H1 (cell line): Measurements from ENCODE around the gene ADAMTS16. TPM values are rescaled to one million over a fixed set of nuclear protein-coding genes. Genes with fewer than 3 reads are reported as not detected.

Experiments
- CTCF ChIA-PET: fragments of 300-600 bp; sonication (Branson Sonifier 250); formaldehyde crosslinking; loops from one replicate; lab custom pipeline; 2021; ENCODE audit not compliant: partially characterized antibody; lab: Charles Lee
- POLR2A ChIA-PET: fragments of 300-600 bp; sonication (Branson Sonifier 250); formaldehyde crosslinking; loops from one replicate; lab custom pipeline; 2021; ENCODE audit warnings: inconsistent platforms; ENCODE audit not compliant: partially characterized antibody; lab: Charles Lee
- DNase-seq, 2 experiments: peaks; one replicate each; pipeline versions ENCODE4 v3.0.0 to v3.0.0-alpha.2; 2010 to 2022; ENCODE audit warnings: low spot score in 2 of 2, low read depth in 1 of 2, mixed read lengths in 1 of 2
- FAIRE-seq: peaks from 2 replicates; lab custom pipeline; 2011; peaks lifted over from hg19 to GRCh38; lab: Jason Lieb, UNC
- H2AFZ ChIP-seq: 2 replicates; pipeline ENCODE4 v1.8.1; 2012; ENCODE audit warnings: low read length, inconsistent platforms
- H2AK5ac ChIP-seq: 2 replicates; pipeline ENCODE4 v1.6.1; 2013; ENCODE audit warnings: low read depth, low read length
- H2BK120ac ChIP-seq: replicated peaks from 2 replicates; pipeline ENCODE3; 2013; ENCODE audit warnings: low read depth, low read length, inconsistent platforms
- H2BK12ac ChIP-seq: 2 replicates; pipeline ENCODE4 v1.6.1; 2013; ENCODE audit warnings: low read depth, low read length
- H2BK15ac ChIP-seq: 2 replicates; pipeline ENCODE4 v1.6.1; 2013; ENCODE audit warnings: low read length
- H2BK20ac ChIP-seq: 2 replicates; pipeline ENCODE4 v1.6.1; 2013; ENCODE audit warnings: low read length
- H2BK5ac ChIP-seq: 2 replicates; pipeline ENCODE4 v1.6.1; 2013; ENCODE audit warnings: low read depth, low read length
- H3K14ac ChIP-seq: 2 replicates; pipeline ENCODE4 v1.6.1; 2013; ENCODE audit warnings: inconsistent platforms; ENCODE audit not compliant: insufficient read length
- H3K18ac ChIP-seq: 2 replicates; pipeline ENCODE4 v1.6.1; 2013; ENCODE audit warnings: low read length; ENCODE audit errors: extremely low read depth
- H3K23ac ChIP-seq: 2 replicates; pipeline ENCODE4 v1.6.1; 2013; ENCODE audit warnings: inconsistent platforms; ENCODE audit not compliant: insufficient read length
- H3K23me2 ChIP-seq: 2 replicates; pipeline ENCODE4 v1.6.1; 2013; ENCODE audit warnings: low read depth, low read length
- H3K27ac ChIP-seq: 2 replicates; pipeline ENCODE4 v1.6.1; 2011; ENCODE audit warnings: low read depth, low read length, inconsistent platforms
- H3K27me3 ChIP-seq, 4 experiments: replicated peaks in 1 of 4; 1 replicate in 1 of 4; 2 replicates in 3 of 4; pipeline versions ENCODE4 v1.6.1 to v1.8.1; 2011 to 2013; ENCODE audit warnings: low read length in 3 of 4, mild to moderate bottlenecking in 3 of 4, inconsistent platforms in 2 of 4, mixed read lengths in 2 of 4, moderate library complexity in 1 of 4; ENCODE audit not compliant: control insufficient read depth in 3 of 4, insufficient read depth in 3 of 4; ENCODE audit errors: extremely low read depth in 1 of 4
- H3K36me3 ChIP-seq, 4 experiments: 2 replicates each; pipeline versions ENCODE4 v1.6.1 to v1.8.1; 2011 to 2013; ENCODE audit warnings: mild to moderate bottlenecking in 4 of 4, low read length in 3 of 4, moderate library complexity in 2 of 4, control low read depth in 1 of 4, inconsistent platforms in 1 of 4; ENCODE audit not compliant: insufficient read depth in 4 of 4, control insufficient read depth in 2 of 4
- H3K4ac ChIP-seq: replicated peaks from 2 replicates; pipeline ENCODE3; 2013; ENCODE audit warnings: low read length, low read depth, mixed read lengths, inconsistent platforms; ENCODE audit not compliant: insufficient read length
- H3K4me1 ChIP-seq, 4 experiments: replicated peaks in 1 of 4; 1 replicate in 1 of 4; 2 replicates in 3 of 4; pipeline versions ENCODE4 v1.6.1 to v1.8.1; 2011 to 2013; ENCODE audit warnings: low read length in 3 of 4, inconsistent platforms in 2 of 4, mixed read lengths in 1 of 4; ENCODE audit not compliant: insufficient read depth in 4 of 4, control insufficient read depth in 3 of 4
- H3K4me2 ChIP-seq, 2 experiments: 2 replicates each; pipeline versions ENCODE4 v1.6.1 to v1.8.1; 2011 to 2013; ENCODE audit warnings: low read depth in 2 of 2, low read length in 2 of 2, control low read depth in 1 of 2, inconsistent platforms in 1 of 2, mild to moderate bottlenecking in 1 of 2; ENCODE audit not compliant: insufficient read depth in 1 of 2
- H3K4me3 ChIP-seq, 4 experiments: fragments of 200-600, 300-600 bp in 1 of 4; sonication (generic), shearing (Covaris generic), sonication (Bioruptor Twin) in 1 of 4; 2 replicates each; pipeline versions ENCODE4 v1.5.1 to v1.8.1; 2011 to 2016; ENCODE audit warnings: low read length in 4 of 4, low read depth in 3 of 4, control low read depth in 2 of 4, inconsistent platforms in 2 of 4, mild to moderate bottlenecking in 2 of 4, mixed read lengths in 1 of 4, moderate library complexity in 1 of 4; ENCODE audit not compliant: insufficient read depth in 2 of 4; ENCODE audit errors: extremely low read depth in 1 of 4
- H3K56ac ChIP-seq: replicated peaks from 2 replicates; pipeline ENCODE3; 2013; ENCODE audit warnings: low read depth, mild to moderate bottlenecking, mixed read lengths, low read length, inconsistent platforms; ENCODE audit not compliant: insufficient read length
- H3K79me1 ChIP-seq: 2 replicates; pipeline ENCODE4 v1.6.1; 2013; ENCODE audit warnings: low read depth, low read length, control low read depth
- H3K79me2 ChIP-seq, 2 experiments: 2 replicates each; pipeline versions ENCODE4 v1.6.1 to v1.8.1; 2012 to 2013; ENCODE audit warnings: low read length in 2 of 2, mild to moderate bottlenecking in 2 of 2, inconsistent platforms in 1 of 2; ENCODE audit not compliant: insufficient read depth in 2 of 2, control insufficient read depth in 1 of 2
- H3K9ac ChIP-seq, 4 experiments: replicated peaks in 1 of 4; 1 replicate in 1 of 4; 2 replicates in 3 of 4; pipeline versions ENCODE4 v1.6.1 to v1.8.1; 2011 to 2013; ENCODE audit warnings: low read depth in 3 of 4, low read length in 3 of 4, control low read depth in 2 of 4, mild to moderate bottlenecking in 2 of 4, moderate library complexity in 2 of 4, inconsistent platforms in 1 of 4; ENCODE audit errors: extremely low read depth in 1 of 4
- H3K9me3 ChIP-seq, 2 experiments: 2 replicates each; pipeline versions ENCODE4 v1.6.1 to v1.8.1; 2012 to 2013; ENCODE audit warnings: mild to moderate bottlenecking in 2 of 2, moderate library complexity in 2 of 2, control low read depth in 1 of 2, inconsistent platforms in 1 of 2, low read depth in 1 of 2, low read length in 1 of 2, mixed read lengths in 1 of 2; ENCODE audit not compliant: insufficient read depth in 2 of 2
- H4K20me1 ChIP-seq, 2 experiments: replicated peaks in 1 of 2; 2 replicates each; pipeline versions ENCODE3 to v1.8.1; 2011 to 2013; ENCODE audit warnings: inconsistent platforms in 2 of 2, low read length in 2 of 2, mild to moderate bottlenecking in 1 of 2; ENCODE audit not compliant: insufficient read depth in 2 of 2, control insufficient read depth in 1 of 2
- H4K5ac ChIP-seq: 2 replicates; pipeline ENCODE4 v1.6.1; 2013; ENCODE audit warnings: low read length, low read depth, mixed read lengths, inconsistent platforms; ENCODE audit not compliant: insufficient read length
- H4K8ac ChIP-seq: 2 replicates; pipeline ENCODE4 v1.8.0; 2013; ENCODE audit warnings: mild to moderate bottlenecking, moderate library complexity, low read length, inconsistent platforms; ENCODE audit not compliant: insufficient read depth; ENCODE audit errors: extremely low read depth
- H4K91ac ChIP-seq: replicated peaks from 2 replicates; pipeline ENCODE3; 2013; ENCODE audit warnings: low read length, mixed read lengths, inconsistent platforms; ENCODE audit not compliant: insufficient read length
- ASH2L ChIP-seq: fragments of 200-600, 300-600 bp; sonication (generic); IDR thresholded peaks from one replicate; pipeline ENCODE4 v1.7.1; 2017; ENCODE audit warnings: low read length
- EGR1 ChIP-seq: IDR thresholded peaks from 2 replicates; pipeline ENCODE4 v1.6.1; 2011; ENCODE audit warnings: low read depth, low read length, borderline replicate concordance
- EP300 ChIP-seq, 2 experiments: IDR thresholded peaks; 1 replicate in 1 of 2; 2 replicates in 1 of 2; pipeline ENCODE4 v1.6.1; 2011 to 2012; ENCODE audit warnings: low read depth in 2 of 2, low read length in 2 of 2, mild to moderate bottlenecking in 2 of 2, borderline replicate concordance in 1 of 2, inconsistent platforms in 1 of 2, moderate library complexity in 1 of 2
- HDAC6 ChIP-seq: IDR thresholded peaks from one replicate; pipeline ENCODE4 v1.7.1; 2012; ENCODE audit warnings: low read depth, mild to moderate bottlenecking, inconsistent platforms, low read length, moderate library complexity
- KDM1A ChIP-seq: fragments of 200-600, 300-600 bp; sonication (generic); IDR thresholded peaks from 2 replicates; pipeline ENCODE4 v1.7.1; 2016; ENCODE audit warnings: mild to moderate bottlenecking, low read length, borderline replicate concordance
- POU5F1 ChIP-seq: IDR thresholded peaks from 2 replicates; pipeline ENCODE4 v1.6.1; 2011; ENCODE audit warnings: low read depth, mild to moderate bottlenecking, low read length, moderate library complexity
- RBBP5 ChIP-seq: IDR thresholded peaks from 2 replicates; pipeline ENCODE4 v1.7.1; 2012; ENCODE audit warnings: low read depth, mild to moderate bottlenecking, inconsistent platforms, low read length, moderate library complexity, borderline replicate concordance
- SIRT6 ChIP-seq: IDR thresholded peaks from one replicate; pipeline ENCODE4 v1.7.1; 2012; ENCODE audit warnings: low read length, inconsistent platforms
- TAF1 ChIP-seq: IDR thresholded peaks from 2 replicates; pipeline ENCODE4 v1.6.1; 2011; ENCODE audit warnings: mild to moderate bottlenecking, low read depth, low read length
- TBP ChIP-seq: IDR thresholded peaks from 2 replicates; pipeline ENCODE4 v1.6.1; 2011; ENCODE audit warnings: low read depth, low read length, improper control_type of control experiment
- YY1 ChIP-seq: IDR thresholded peaks from 2 replicates; pipeline ENCODE4 v1.6.1; 2011; ENCODE audit warnings: low read depth, mild to moderate bottlenecking, low read length
- WGBS, 2 experiments: shearing (Covaris generic) in 1 of 2; methylation state at CpG; one replicate each; pipeline versions ENCODE4 v1.1.6 to v1.1.7; 2013 to 2015; ENCODE audit warnings: low lambda C conversion rate in 2 of 2, mixed read lengths in 2 of 2, inconsistent platforms in 1 of 2, low coverage in 1 of 2, missing lambda C conversion rate in 1 of 2; ENCODE audit not compliant: insufficient replicate concordance in 2 of 2, insufficient coverage in 1 of 2, insufficient read length in 1 of 2; ENCODE audit errors: extremely low coverage in 1 of 2, missing lambda C conversion rate in 1 of 2; 5-methylcytosine and 5-hydroxymethylcytosine counted together
- polyA plus RNA-seq, 7 experiments: library from polyadenylated mRNA; depleted of rRNA in 3 of 7; stranded (reverse) in 5 of 7; unstranded in 2 of 7; fragments of >200 nt in 5 of 7; fragments of 200-250 nt in 2 of 7; gene quantifications; 1 replicate in 5 of 7; 2 replicates in 1 of 7; 4 replicates in 1 of 7; pipeline versions ENCODE4 v1.2.1 to v1.2.3, GENCODE V29; 2011 to 2013; ENCODE audit warnings: missing spikeins in 2 of 7, mixed read lengths in 2 of 7
- total RNA-seq: library from RNA; stranded (reverse); fragmentation: NEBNext Ultra II Directional; extraction: Animal tissue kit (Norgen Biotek cat#: 25700); gene quantifications from 2 replicates; pipeline ENCODE4 v1.2.1, GENCODE V29; 2021
- TF ChIP-seq, protein P1 (sequence below): IDR thresholded peaks from 2 replicates; pipeline ENCODE4 v1.6.1; 2012; ENCODE audit warnings: inconsistent platforms

The ADAMTS16 gene
- total and polyA plus RNA-seq, 2 of the 8 experiments (the other 6 are each of a cell fraction or from before 2014, with no cell fraction given), result 3.7 to 16.0 TPM

DNA sequence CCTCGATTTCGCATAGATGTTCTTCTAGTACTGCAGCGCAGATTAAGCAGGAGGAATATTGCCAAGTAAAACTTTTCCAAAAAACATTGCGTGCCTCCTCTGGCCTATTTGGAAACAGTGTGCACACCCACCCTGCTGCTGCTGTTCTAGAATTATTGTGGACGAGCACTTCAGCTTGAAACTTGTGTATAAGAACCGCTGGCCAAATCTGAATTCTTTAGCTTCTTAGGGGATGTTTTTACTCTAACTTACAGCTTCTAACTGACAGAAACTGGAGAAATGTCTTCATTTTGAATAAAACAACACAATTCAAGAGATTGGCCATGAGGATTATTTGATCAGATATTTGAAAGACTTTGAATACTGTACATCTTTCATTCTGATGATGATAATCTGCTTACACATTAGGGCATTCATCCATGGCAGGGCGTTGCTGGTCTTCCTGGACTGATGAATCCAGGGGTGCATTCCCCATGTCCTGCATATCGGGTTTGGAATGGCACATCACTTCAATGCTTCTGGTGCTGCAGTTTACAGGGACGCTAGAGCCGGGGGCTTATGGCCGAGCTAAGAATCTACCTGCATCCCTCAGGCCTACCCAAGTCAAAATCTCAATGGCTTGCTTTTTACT, 6.5 kb downstream of the ADAMTS16 start:
- Histone ChIP-seq H4K91ac (no peak overlapping the region), H3K79me1 (0 out of 2 replicates have a peak, but pooled peaks cover 2% of the 10 kb centered on the region), H4K5ac (no peak overlapping the region), H3K18ac (no peak overlapping the region), H3K79me2 (peaks cover 0 to 6% of the 10 kb centered on the region in 2 experiments; a peak in 2 of 4 replicates), H2BK12ac (no peak overlapping the region), H3K9ac (no peak overlapping the region), H2BK20ac (no peak overlapping the region), H3K36me3 (peaks cover 0 to 26% (median 11%) of the 10 kb centered on the region in 4 experiments; a peak in 5 of 8 replicates), H3K27me3 (no peaks in the 10 kb centered on the region), H3K23me2 (no peaks in the 10 kb centered on the region), H3K4me3 (no peak overlapping the region), H2BK5ac (0 out of 2 replicates have a peak overlapping the region, but pooled peaks have one; percentile 19), H3K4ac (no peak overlapping the region), H2AK5ac (no peak overlapping the region), H3K14ac (no peak overlapping the region), H4K8ac (no peak overlapping the region), H4K20me1 (no peaks in the 10 kb centered on the region), H3K23ac (no peak overlapping the region), H2BK120ac (no peak overlapping the region), H2BK15ac (no peak overlapping the region), H3K4me1 (no peaks in the 10 kb centered on the region), H3K56ac (no peak overlapping the region), H3K4me2 (no peak overlapping the region), H2AFZ (no peak overlapping the region), H3K9me3 (peaks cover 6 to 8% of the 10 kb centered on the region in 2 experiments), H3K27ac (no peak overlapping the region)
- WGBS, 2 experiments, result 86% methylated on average over 11 of the region's 11 CpGs; no CpG with 5 or more reads in 1 of the 2 experiments
- no peak for FAIRE-seq
- ChIA-PET CTCF (interaction anchor here (1.0 kb wide), 1 partner anchor 275 kb away, joined by 3 read pairs; no protein-coding TSS in a partner anchor), POLR2A (no interaction called here)
- no peak for DNase-seq
- TF ChIP-seq EP300 (IDR thresholded peaks at IDR 0.05; ENCODE audit: borderline replicate concordance in 1 of 2, low read depth in 2 of 2, low read length in 2 of 2), result no peak
- TF ChIP-seq RBBP5, result no peak
- no peak for TF ChIP-seq ASH2L
- TF ChIP-seq TBP, result no peak
- TF ChIP-seq POU5F1, result no peak
- no peak for TF ChIP-seq EGR1
- TF ChIP-seq KDM1A, result no peak
- TF ChIP-seq SIRT6, result no peak
- TF ChIP-seq, protein P1, sequence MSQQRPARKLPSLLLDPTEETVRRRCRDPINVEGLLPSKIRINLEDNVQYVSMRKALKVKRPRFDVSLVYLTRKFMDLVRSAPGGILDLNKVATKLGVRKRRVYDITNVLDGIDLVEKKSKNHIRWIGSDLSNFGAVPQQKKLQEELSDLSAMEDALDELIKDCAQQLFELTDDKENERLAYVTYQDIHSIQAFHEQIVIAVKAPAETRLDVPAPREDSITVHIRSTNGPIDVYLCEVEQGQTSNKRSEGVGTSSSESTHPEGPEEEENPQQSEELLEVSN, result no peak
- TF ChIP-seq YY1, result no peak
- TF ChIP-seq TAF1, result no peak
- no peak for TF ChIP-seq HDAC6
